NB4 (cell line): ENCODE data around the gene TNS2.

Source experiments
- POLR2A ChIP-seq: IDR thresholded peaks from 2 replicates; pipeline ENCODE4 v1.6.1; 2011; ENCODE audit warnings: mild to moderate bottlenecking; ENCODE audit not compliant: insufficient read length; ENCODE audit errors: extremely low read depth
- TF ChIP-seq, protein P1 (sequence below): IDR thresholded peaks from one replicate; pipeline ENCODE4 v1.5.1; 2012; ENCODE audit warnings: low read depth, low read length

DNA sequence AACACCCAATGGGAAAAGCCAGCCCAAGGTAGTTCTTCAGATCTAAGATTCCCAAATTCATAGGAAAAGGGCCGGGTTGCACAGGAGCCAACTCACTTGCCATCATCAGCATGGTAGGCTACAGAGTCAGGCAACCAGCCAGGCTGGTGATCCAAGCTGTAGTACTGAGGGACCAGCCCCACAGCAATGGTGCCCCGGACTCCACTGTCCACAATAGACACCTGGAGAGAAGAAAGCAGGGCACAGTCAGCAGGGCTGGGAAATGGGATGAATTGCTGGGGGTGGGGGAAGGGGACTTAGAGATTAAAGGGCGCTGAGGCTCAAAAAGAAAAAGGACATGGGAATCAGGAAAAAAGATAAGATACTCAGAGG, 25.1 kb downstream of the TNS2 start:
- TF ChIP-seq, protein P1, sequence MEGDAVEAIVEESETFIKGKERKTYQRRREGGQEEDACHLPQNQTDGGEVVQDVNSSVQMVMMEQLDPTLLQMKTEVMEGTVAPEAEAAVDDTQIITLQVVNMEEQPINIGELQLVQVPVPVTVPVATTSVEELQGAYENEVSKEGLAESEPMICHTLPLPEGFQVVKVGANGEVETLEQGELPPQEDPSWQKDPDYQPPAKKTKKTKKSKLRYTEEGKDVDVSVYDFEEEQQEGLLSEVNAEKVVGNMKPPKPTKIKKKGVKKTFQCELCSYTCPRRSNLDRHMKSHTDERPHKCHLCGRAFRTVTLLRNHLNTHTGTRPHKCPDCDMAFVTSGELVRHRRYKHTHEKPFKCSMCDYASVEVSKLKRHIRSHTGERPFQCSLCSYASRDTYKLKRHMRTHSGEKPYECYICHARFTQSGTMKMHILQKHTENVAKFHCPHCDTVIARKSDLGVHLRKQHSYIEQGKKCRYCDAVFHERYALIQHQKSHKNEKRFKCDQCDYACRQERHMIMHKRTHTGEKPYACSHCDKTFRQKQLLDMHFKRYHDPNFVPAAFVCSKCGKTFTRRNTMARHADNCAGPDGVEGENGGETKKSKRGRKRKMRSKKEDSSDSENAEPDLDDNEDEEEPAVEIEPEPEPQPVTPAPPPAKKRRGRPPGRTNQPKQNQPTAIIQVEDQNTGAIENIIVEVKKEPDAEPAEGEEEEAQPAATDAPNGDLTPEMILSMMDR = no peak
- no peak for TF ChIP-seq POLR2A
